ENCODE data around the gene AUTS2. TPM values are rescaled to one million over a fixed set of nuclear protein-coding genes. Genes with fewer than 3 reads are reported as not detected.

Gene AUTS2
- total and polyA plus RNA-seq, 2 of the 8 experiments (the other 6 are each of a cell fraction or from before 2014, with no cell fraction given): 25.9 to 101 TPM

GRCh38 chr7:70137126-70137525 lies 538.9 kb downstream of the AUTS2 start:
- Histone ChIP-seq H3K4ac (replicated peaks; ENCODE audit: insufficient read length, low read depth, low read length) (no peak overlapping the region), H2BK20ac (ENCODE audit: low read length) (no peak overlapping the region), H2BK120ac (replicated peaks; ENCODE audit: low read depth, low read length) (no peak overlapping the region), H4K5ac (ENCODE audit: insufficient read length, low read depth, low read length) (no peak overlapping the region), H3K9me3 (ENCODE audit: insufficient read depth in 2 of 2, low read depth in 1 of 2, low read length in 1 of 2) (no peaks in the 10 kb centered on the region), H3K9ac (replicated peaks in 1 of 4; ENCODE audit: extremely low read depth in 1 of 4, low read depth in 3 of 4, low read length in 3 of 4) (no peak overlapping the region), H4K91ac (replicated peaks; ENCODE audit: insufficient read length, low read length) (no peak overlapping the region), H4K8ac (ENCODE audit: extremely low read depth, insufficient read depth, low read length) (no peak overlapping the region), H2AK5ac (ENCODE audit: low read depth, low read length) (no peak overlapping the region), H3K23ac (ENCODE audit: insufficient read length) (no peak overlapping the region), H3K79me2 (ENCODE audit: control insufficient read depth in 1 of 2, insufficient read depth in 2 of 2, low read length in 2 of 2) (no peaks in the 10 kb centered on the region), H3K4me3 (ENCODE audit: extremely low read depth in 1 of 4, insufficient read depth in 2 of 4, low read depth in 3 of 4, low read length in 4 of 4) (no peak overlapping the region), H3K23me2 (ENCODE audit: low read depth, low read length) (no peaks in the 10 kb centered on the region), H2BK5ac (ENCODE audit: low read depth, low read length) (no peak overlapping the region), H3K4me2 (ENCODE audit: insufficient read depth in 1 of 2, low read depth in 2 of 2, low read length in 2 of 2) (no peak overlapping the region), H3K14ac (ENCODE audit: insufficient read length) (no peak overlapping the region), H3K56ac (replicated peaks; ENCODE audit: insufficient read length, low read depth, low read length) (no peak overlapping the region), H2AFZ (ENCODE audit: low read length) (no peak overlapping the region), H2BK15ac (ENCODE audit: low read length) (no peak overlapping the region), H3K79me1 (ENCODE audit: low read depth, low read length) (no peaks in the 10 kb centered on the region), H3K36me3 (ENCODE audit: control insufficient read depth in 2 of 4, insufficient read depth in 4 of 4, low read length in 3 of 4) (no peaks in the 10 kb centered on the region), H3K4me1 (replicated peaks in 1 of 4; ENCODE audit: control insufficient read depth in 3 of 4, insufficient read depth in 4 of 4, low read length in 3 of 4) (peaks cover 0 to 4% (median 2%) of the 10 kb centered on the region in 4 experiments; a peak in 2 of 7 replicates), H4K20me1 (replicated peaks in 1 of 2; ENCODE audit: control insufficient read depth in 1 of 2, insufficient read depth in 2 of 2, low read length in 2 of 2) (no peaks in the 10 kb centered on the region), H3K27me3 (replicated peaks in 1 of 4; ENCODE audit: control insufficient read depth in 3 of 4, extremely low read depth in 1 of 4, insufficient read depth in 3 of 4, low read length in 3 of 4) (no peaks in the 10 kb centered on the region), H3K27ac (ENCODE audit: low read depth, low read length) (no peak overlapping the region), H2BK12ac (ENCODE audit: low read depth, low read length) (no peak overlapping the region), H3K18ac (ENCODE audit: extremely low read depth, low read length) (no peak overlapping the region)
- CTCF ChIA-PET (ENCODE audit: partially characterized antibody): interaction anchor here (0.6 to 1.1 kb wide), 4 partner anchors 24 to 670 kb away, joined by 3 to 4 read pairs (median 3); no protein-coding TSS in a partner anchor
- FAIRE-seq (no peak), DNase-seq (ENCODE audit: low read depth in 1 of 2, low spot score in 2 of 2) (no peak)
- POLR2A ChIA-PET (ENCODE audit: partially characterized antibody): no interaction called here
- 80% methylated on average over 4 of the region's 4 CpGs; no CpG with 5 or more reads in 1 of the 2 experiments for WGBS, 2 experiments (ENCODE audit: extremely low coverage in 1 of 2, insufficient coverage in 1 of 2, insufficient read length in 1 of 2, insufficient replicate concordance in 2 of 2, low coverage in 1 of 2, low lambda C conversion rate in 2 of 2, missing lambda C conversion rate in 1 of 2)
- TF ChIP-seq SP2 (IDR thresholded peaks at IDR 0.05; ENCODE audit: low read length) (no peak), KDM4A (IDR thresholded peaks at IDR 0.05; ENCODE audit: low read depth, low read length, severe bottlenecking) (no peak), POLR2AphosphoS5 (IDR thresholded peaks at IDR 0.05; ENCODE audit: low read depth, low read length) (no peak), JUN (IDR thresholded peaks at IDR 0.05; ENCODE audit: low read depth, low read length) (no peak), SAP30 (IDR thresholded peaks at IDR 0.05; ENCODE audit: insufficient read depth, insufficient replicate concordance, low read length) (no peak), NRF1 (IDR thresholded peaks at IDR 0.05; ENCODE audit: low read depth, low read length) (no peak), TAF1 (IDR thresholded peaks at IDR 0.05; ENCODE audit: low read depth, low read length) (no peak), TCF12 (IDR thresholded peaks at IDR 0.05; ENCODE audit: low read depth, low read length) (no peak), USF2 (IDR thresholded peaks at IDR 0.05; ENCODE audit: low read length) (no peak), EZH2 (IDR thresholded peaks at IDR 0.05; ENCODE audit: low read depth, low read length, severe bottlenecking) (no peak), PHF8 (conservative IDR thresholded peaks at IDR 0.05; ENCODE audit: low read depth, low read length) (no peak), ZNF274 (IDR thresholded peaks at IDR 0.05; ENCODE audit: borderline replicate concordance, extremely low read depth, low read length) (no peak), RBBP5 (IDR thresholded peaks at IDR 0.05; ENCODE audit: borderline replicate concordance, low read depth, low read length) (no peak), ASH2L (IDR thresholded peaks at IDR 0.05; ENCODE audit: low read length) (no peak)
